Liver (tissue), 9 donors: ENCODE measurements around the gene DEDD2. TPM values are rescaled to one million over a fixed set of nuclear protein-coding genes. Genes with fewer than 3 reads are reported as not detected.

Experiments
- DNase-seq: peaks from one replicate; pipeline ENCODE4 v3.0.0-alpha.2; 2017; ENCODE audit warnings: low spot score
- H3K27ac ChIP-seq, 2 donors: one replicate each; pipeline ENCODE4 v1.7.0; 2013; ENCODE audit warnings: inconsistent platforms in 2 of 2, low read length in 2 of 2, control low read depth in 1 of 2, low read depth in 1 of 2, mild to moderate bottlenecking in 1 of 2
- H3K27me3 ChIP-seq, 4 donors: one replicate each; pipeline versions ENCODE4 v1.6.1 to v1.7.0; 2013; ENCODE audit warnings: low read length in 3 of 4, inconsistent platforms in 1 of 4, mild to moderate bottlenecking in 1 of 4, moderate library complexity in 1 of 4; ENCODE audit not compliant: control insufficient read depth in 4 of 4, insufficient read depth in 4 of 4
- H3K36me3 ChIP-seq, 4 donors: one replicate each; pipeline versions ENCODE4 v1.6.1 to v1.7.0; 2013; ENCODE audit warnings: low read length in 3 of 4, mild to moderate bottlenecking in 3 of 4, low read depth in 1 of 4, moderate library complexity in 1 of 4; ENCODE audit not compliant: control insufficient read depth in 4 of 4, insufficient read depth in 3 of 4
- H3K4me1 ChIP-seq, 4 donors: one replicate each; pipeline versions ENCODE4 v1.6.1 to v1.7.0; 2013; ENCODE audit warnings: low read length in 3 of 4, mild to moderate bottlenecking in 3 of 4, moderate library complexity in 1 of 4; ENCODE audit not compliant: control insufficient read depth in 4 of 4, insufficient read depth in 4 of 4
- H3K4me3 ChIP-seq, 3 donors: one replicate each; pipeline versions ENCODE4 v1.6.1 to v1.7.0; 2013; ENCODE audit warnings: low read length in 3 of 3, control low read depth in 1 of 3, low read depth in 1 of 3, mild to moderate bottlenecking in 1 of 3
- H3K9ac ChIP-seq, 2 donors: one replicate each; pipeline ENCODE4 v1.7.0; 2013; ENCODE audit warnings: low read length in 2 of 2, mild to moderate bottlenecking in 2 of 2, moderate library complexity in 2 of 2, control low read depth in 1 of 2, low read depth in 1 of 2
- H3K9me3 ChIP-seq, 4 donors: one replicate each; pipeline versions ENCODE4 v1.6.1 to v1.7.0; 2013; ENCODE audit warnings: low read length in 3 of 4; ENCODE audit not compliant: control insufficient read depth in 4 of 4
- EGR1 ChIP-seq, 2 donors: IDR thresholded peaks; 2 replicates each; pipeline ENCODE4 v1.6.1; 2016 to 2018; ENCODE audit warnings: antibody characterized with exemption in 2 of 2, low read depth in 2 of 2
- FOXA1 ChIP-seq: IDR thresholded peaks from 2 replicates; pipeline ENCODE4 v1.6.1; 2016; ENCODE audit warnings: antibody characterized with exemption
- FOXA2 ChIP-seq: IDR thresholded peaks from 2 replicates; pipeline ENCODE4 v1.6.1; 2016; ENCODE audit warnings: antibody characterized with exemption
- GABPA ChIP-seq, 2 donors: IDR thresholded peaks in 1 of 2; conservative IDR thresholded peaks in 1 of 2; 2 replicates each; pipeline ENCODE4 v1.6.1; 2016; ENCODE audit warnings: antibody characterized with exemption in 2 of 2, mild to moderate bottlenecking in 1 of 2, moderate library complexity in 1 of 2
- HNF4A ChIP-seq, 2 donors: conservative IDR thresholded peaks; 2 replicates each; pipeline ENCODE4 v1.6.1; 2016; ENCODE audit warnings: antibody characterized with exemption in 2 of 2, mild to moderate bottlenecking in 2 of 2
- HNF4G ChIP-seq: IDR thresholded peaks from 2 replicates; pipeline ENCODE4 v1.6.1; 2016; ENCODE audit warnings: antibody characterized with exemption
- JUND ChIP-seq, 2 donors: IDR thresholded peaks; 2 replicates each; pipeline ENCODE4 v1.6.1; 2016; ENCODE audit warnings: antibody characterized with exemption in 2 of 2
- NR2F2 ChIP-seq: IDR thresholded peaks from 2 replicates; pipeline ENCODE4 v1.6.1; 2016; ENCODE audit warnings: antibody characterized with exemption
- RAD21 ChIP-seq, 2 donors: IDR thresholded peaks; 2 replicates each; pipeline ENCODE4 v1.6.1; 2016; ENCODE audit warnings: antibody characterized with exemption in 2 of 2, mild to moderate bottlenecking in 2 of 2
- RXRA ChIP-seq, 2 donors: IDR thresholded peaks; 2 replicates each; pipeline ENCODE4 v1.6.1; 2017 to 2018; ENCODE audit warnings: antibody characterized with exemption in 2 of 2, mild to moderate bottlenecking in 1 of 2
- SP1 ChIP-seq: IDR thresholded peaks from 2 replicates; pipeline ENCODE4 v1.6.1; 2018; ENCODE audit warnings: antibody characterized with exemption, mild to moderate bottlenecking
- TAF1 ChIP-seq: conservative IDR thresholded peaks from 2 replicates; pipeline ENCODE4 v1.6.1; 2016; ENCODE audit warnings: antibody characterized with exemption, mild to moderate bottlenecking
- YY1 ChIP-seq: IDR thresholded peaks from 2 replicates; pipeline ENCODE4 v1.6.1; 2016; ENCODE audit warnings: antibody characterized with exemption, mild to moderate bottlenecking
- WGBS: extraction: QIAGEN DNeasy Blood & Tissue Kit; methylation state at CpG from one replicate; pipeline ENCODE4 v1.1.7; 2013; 5-methylcytosine and 5-hydroxymethylcytosine counted together
- polyA plus RNA-seq, 2 donors: library from polyadenylated mRNA; stranded (reverse) in 1 of 2; unstranded in 1 of 2; fragments of 200-250 nt in 1 of 2; fragments of >200 nt in 1 of 2; fragmentation: Nextera tagmentation in 1 of 2; extraction: Ambion mirVana in 1 of 2; gene quantifications; one replicate each; pipeline versions ENCODE4 v1.2.1 to v1.2.3, GENCODE V29; 2013 to 2015
- total RNA-seq, 2 donors: library from RNA; depleted of rRNA; stranded (reverse); fragments of >200 nt; gene quantifications; one replicate each; pipeline ENCODE4 v1.2.3, GENCODE V29; 2014
- TF ChIP-seq, protein P1 (sequence below): IDR thresholded peaks from 2 replicates; pipeline ENCODE4 v1.6.1; 2016; ENCODE audit warnings: antibody characterized with exemption
- TF ChIP-seq, protein P2 (sequence below): IDR thresholded peaks from 2 replicates; pipeline ENCODE4 v1.6.1; 2016; ENCODE audit warnings: antibody characterized with exemption
- TF ChIP-seq, protein P3 (sequence below): IDR thresholded peaks from 2 replicates; pipeline ENCODE4 v1.6.1; 2016; ENCODE audit warnings: antibody characterized with exemption, mild to moderate bottlenecking
- TF ChIP-seq, protein P4 (sequence below): IDR thresholded peaks from 2 replicates; pipeline ENCODE4 v1.6.1; 2016; ENCODE audit warnings: antibody characterized with exemption
- TF ChIP-seq, protein P5 (sequence below): fragments of 150-350 bp; IDR thresholded peaks from 2 replicates; pipeline ENCODE4 v1.5.1; 2017; ENCODE audit warnings: improper control_type of control experiment, low read depth, low read length; ENCODE audit not compliant: missing input control
- donor health status: healthy.
- donor health status: healthy.
- donor health status: healthy.
- donor health status: healthy.
- donor health status: healthy.

DEDD2 gene
- total and polyA plus RNA-seq, 4 donors = 9.6 to 47.1 (median 16.4) TPM

DNA sequence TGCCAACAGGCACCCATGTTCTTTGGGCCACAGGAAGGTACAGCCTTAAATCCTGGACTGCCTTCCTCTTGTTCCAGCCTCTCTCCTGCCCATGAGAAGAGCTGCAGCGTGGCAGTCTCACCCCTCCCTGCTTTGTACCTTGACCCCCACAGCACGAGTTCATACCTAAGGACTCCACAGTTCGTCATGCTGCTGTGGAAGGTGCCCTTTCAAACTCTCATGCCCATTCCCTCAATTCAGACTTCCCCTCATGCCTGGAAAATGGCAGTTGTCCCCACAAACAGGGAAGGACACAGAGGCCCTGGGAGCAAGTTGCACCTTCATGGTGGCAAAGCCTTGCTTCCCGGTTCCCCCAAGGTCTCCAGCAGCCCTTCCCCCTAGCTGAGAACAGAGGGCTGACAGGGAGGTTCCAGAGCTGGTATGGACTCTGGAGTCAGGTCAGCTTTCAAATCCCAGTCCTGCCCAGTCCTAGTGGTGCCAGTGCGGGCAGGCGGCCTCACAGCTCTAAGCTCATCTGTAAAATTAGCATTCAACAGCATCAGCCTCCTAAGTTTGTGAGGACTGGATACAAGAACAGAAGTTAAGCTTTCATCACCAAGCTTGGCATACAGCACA lies 16.3 kb upstream of the DEDD2 start (continued):
- TF ChIP-seq, protein P1, sequence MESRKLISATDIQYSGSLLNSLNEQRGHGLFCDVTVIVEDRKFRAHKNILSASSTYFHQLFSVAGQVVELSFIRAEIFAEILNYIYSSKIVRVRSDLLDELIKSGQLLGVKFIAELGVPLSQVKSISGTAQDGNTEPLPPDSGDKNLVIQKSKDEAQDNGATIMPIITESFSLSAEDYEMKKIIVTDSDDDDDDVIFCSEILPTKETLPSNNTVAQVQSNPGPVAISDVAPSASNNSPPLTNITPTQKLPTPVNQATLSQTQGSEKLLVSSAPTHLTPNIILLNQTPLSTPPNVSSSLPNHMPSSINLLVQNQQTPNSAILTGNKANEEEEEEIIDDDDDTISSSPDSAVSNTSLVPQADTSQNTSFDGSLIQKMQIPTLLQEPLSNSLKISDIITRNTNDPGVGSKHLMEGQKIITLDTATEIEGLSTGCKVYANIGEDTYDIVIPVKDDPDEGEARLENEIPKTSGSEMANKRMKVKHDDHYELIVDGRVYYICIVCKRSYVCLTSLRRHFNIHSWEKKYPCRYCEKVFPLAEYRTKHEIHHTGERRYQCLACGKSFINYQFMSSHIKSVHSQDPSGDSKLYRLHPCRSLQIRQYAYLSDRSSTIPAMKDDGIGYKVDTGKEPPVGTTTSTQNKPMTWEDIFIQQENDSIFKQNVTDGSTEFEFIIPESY = no peak

DNA sequence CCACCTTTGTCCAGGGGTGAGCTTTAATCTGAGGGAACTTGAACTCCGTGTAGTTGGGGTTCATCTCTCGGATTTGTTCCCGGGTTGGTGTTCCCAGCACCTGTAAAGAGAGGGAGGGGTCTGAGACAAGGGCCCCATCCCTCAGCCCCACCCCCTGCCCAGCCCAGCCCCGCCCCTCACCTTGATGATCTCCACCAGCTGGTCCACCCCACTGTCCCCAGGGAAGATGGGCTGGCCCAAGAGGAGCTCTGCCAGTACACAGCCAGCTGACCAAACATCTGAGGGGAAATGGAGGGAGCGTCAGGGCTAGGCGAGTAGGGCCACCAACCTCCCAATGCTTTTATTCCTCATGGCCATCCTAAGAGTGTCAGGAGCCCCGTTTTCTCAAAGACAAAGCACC lies 15.6 kb upstream of the DEDD2 start:
- H3K4me1 ChIP-seq = no peaks in the 10 kb centered on the region
- TF ChIP-seq, protein P2, sequence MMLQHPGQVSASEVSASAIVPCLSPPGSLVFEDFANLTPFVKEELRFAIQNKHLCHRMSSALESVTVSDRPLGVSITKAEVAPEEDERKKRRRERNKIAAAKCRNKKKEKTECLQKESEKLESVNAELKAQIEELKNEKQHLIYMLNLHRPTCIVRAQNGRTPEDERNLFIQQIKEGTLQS = no peak
- no peak for TF ChIP-seq HNF4A (conservative IDR thresholded peaks at IDR 0.05)
- no peak overlapping the region for H3K27ac ChIP-seq
- no peak overlapping the region for H3K4me3 ChIP-seq
- H3K36me3 ChIP-seq = peaks cover 18 to 67% (median 41%) of the 10 kb centered on the region in 4 donors
- H3K9ac ChIP-seq = no peak overlapping the region
- H3K9me3 ChIP-seq = no peaks in the 10 kb centered on the region
- 85% methylated on average over 7 of the region's 7 CpGs for WGBS
- no peak for DNase-seq
- no peaks in the 10 kb centered on the region for H3K27me3 ChIP-seq

DNA sequence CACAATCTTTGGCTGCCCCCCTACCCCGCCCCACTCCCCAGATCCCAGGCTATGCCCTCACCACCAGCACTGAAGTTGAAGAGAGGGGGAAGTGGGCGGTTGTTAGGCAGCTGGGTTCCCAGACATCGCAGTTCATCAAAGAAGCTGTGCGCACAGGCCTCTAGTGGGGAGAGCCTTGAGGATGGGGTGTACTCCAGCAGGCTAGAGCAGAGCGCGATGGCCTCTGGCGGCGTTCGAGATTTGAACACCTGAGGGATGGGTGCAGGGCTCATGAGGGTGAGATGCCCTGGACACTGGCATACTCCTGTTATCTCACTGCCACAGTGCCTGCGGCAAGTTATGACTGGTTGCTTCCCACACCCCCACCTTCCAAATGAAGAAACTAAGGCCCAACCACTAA lies 15.0 kb upstream of the DEDD2 start:
- H3K9me3 ChIP-seq = no peaks in the 10 kb centered on the region
- no peak overlapping the region for H3K27ac ChIP-seq
- TF ChIP-seq, protein P3, sequence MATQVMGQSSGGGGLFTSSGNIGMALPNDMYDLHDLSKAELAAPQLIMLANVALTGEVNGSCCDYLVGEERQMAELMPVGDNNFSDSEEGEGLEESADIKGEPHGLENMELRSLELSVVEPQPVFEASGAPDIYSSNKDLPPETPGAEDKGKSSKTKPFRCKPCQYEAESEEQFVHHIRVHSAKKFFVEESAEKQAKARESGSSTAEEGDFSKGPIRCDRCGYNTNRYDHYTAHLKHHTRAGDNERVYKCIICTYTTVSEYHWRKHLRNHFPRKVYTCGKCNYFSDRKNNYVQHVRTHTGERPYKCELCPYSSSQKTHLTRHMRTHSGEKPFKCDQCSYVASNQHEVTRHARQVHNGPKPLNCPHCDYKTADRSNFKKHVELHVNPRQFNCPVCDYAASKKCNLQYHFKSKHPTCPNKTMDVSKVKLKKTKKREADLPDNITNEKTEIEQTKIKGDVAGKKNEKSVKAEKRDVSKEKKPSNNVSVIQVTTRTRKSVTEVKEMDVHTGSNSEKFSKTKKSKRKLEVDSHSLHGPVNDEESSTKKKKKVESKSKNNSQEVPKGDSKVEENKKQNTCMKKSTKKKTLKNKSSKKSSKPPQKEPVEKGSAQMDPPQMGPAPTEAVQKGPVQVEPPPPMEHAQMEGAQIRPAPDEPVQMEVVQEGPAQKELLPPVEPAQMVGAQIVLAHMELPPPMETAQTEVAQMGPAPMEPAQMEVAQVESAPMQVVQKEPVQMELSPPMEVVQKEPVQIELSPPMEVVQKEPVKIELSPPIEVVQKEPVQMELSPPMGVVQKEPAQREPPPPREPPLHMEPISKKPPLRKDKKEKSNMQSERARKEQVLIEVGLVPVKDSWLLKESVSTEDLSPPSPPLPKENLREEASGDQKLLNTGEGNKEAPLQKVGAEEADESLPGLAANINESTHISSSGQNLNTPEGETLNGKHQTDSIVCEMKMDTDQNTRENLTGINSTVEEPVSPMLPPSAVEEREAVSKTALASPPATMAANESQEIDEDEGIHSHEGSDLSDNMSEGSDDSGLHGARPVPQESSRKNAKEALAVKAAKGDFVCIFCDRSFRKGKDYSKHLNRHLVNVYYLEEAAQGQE = no peak
- TF ChIP-seq, protein P4, sequence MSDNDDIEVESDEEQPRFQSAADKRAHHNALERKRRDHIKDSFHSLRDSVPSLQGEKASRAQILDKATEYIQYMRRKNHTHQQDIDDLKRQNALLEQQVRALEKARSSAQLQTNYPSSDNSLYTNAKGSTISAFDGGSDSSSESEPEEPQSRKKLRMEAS = no peak
- TF ChIP-seq NR2F2 (no peak), EGR1 (IDR thresholded peaks at IDR 0.05; ENCODE audit: low read depth in 2 of 2) (no peak), FOXA1 (no peak), JUND (IDR thresholded peaks at IDR 0.05) (no peak), SP1 (no peak), FOXA2 (no peak), TAF1 (no peak), YY1 (no peak), RXRA (IDR thresholded peaks at IDR 0.05) (no peak), GABPA (IDR thresholded peaks at IDR 0.05 in 1 of 2, conservative IDR thresholded peaks at IDR 0.05 in 1 of 2) (no peak), RAD21 (IDR thresholded peaks at IDR 0.05) (no peak), HNF4G (no peak), HNF4A (conservative IDR thresholded peaks at IDR 0.05) (no peak)
- TF ChIP-seq, protein P5, sequence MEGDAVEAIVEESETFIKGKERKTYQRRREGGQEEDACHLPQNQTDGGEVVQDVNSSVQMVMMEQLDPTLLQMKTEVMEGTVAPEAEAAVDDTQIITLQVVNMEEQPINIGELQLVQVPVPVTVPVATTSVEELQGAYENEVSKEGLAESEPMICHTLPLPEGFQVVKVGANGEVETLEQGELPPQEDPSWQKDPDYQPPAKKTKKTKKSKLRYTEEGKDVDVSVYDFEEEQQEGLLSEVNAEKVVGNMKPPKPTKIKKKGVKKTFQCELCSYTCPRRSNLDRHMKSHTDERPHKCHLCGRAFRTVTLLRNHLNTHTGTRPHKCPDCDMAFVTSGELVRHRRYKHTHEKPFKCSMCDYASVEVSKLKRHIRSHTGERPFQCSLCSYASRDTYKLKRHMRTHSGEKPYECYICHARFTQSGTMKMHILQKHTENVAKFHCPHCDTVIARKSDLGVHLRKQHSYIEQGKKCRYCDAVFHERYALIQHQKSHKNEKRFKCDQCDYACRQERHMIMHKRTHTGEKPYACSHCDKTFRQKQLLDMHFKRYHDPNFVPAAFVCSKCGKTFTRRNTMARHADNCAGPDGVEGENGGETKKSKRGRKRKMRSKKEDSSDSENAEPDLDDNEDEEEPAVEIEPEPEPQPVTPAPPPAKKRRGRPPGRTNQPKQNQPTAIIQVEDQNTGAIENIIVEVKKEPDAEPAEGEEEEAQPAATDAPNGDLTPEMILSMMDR = no peak
- TF ChIP-seq, protein P1 = no peak
- TF ChIP-seq, protein P2 = no peak
- no peaks in the 10 kb centered on the region for H3K4me1 ChIP-seq
- peaks cover 18 to 68% (median 41%) of the 10 kb centered on the region in 4 donors for H3K36me3 ChIP-seq
- DNase-seq = no peak
- WGBS = 96% methylated on average over 10 of the region's 10 CpGs
- no peaks in the 10 kb centered on the region for H3K27me3 ChIP-seq
- H3K9ac ChIP-seq = no peak overlapping the region
- no peak overlapping the region for H3K4me3 ChIP-seq
